SIG-M5 treated with dmso at 0.1 percent for 504 hours (cell line): ENCODE results near the gene PANK3.
"Not testable (repeated sequence)": the region's sequence is repeated elsewhere in the genome, so short reads cannot be mapped to it uniquely, and the experiment has no call there.

ENCODE experiments used
- DNase-seq: peaks from one replicate; lab custom pipeline; 2025; ENCODE audit not compliant: unreplicated experiment; lab: John Stamatoyannopoulos, UW

The PANK3 gene

GRCh38 chr5:168553377-168554130, 25.6 kb downstream of the PANK3 start:
- DNase-seq = no peak

GRCh38 chr5:168552146-168552545, 27.0 kb downstream of the PANK3 start:
- DNase-seq = no peak

GRCh38 chr5:168550656-168551055, 28.5 kb downstream of the PANK3 start:
- no peak for DNase-seq

GRCh38 chr5:168549554-168549953, 29.6 kb downstream of the PANK3 start:
- DNase-seq = no peak

GRCh38 chr5:168537176-168537575, 42.0 kb downstream of the PANK3 start:
- no peak for DNase-seq

GRCh38 chr5:168534351-168534750, 44.8 kb downstream of the PANK3 start:
- DNase-seq = not testable (repeated sequence)

GRCh38 chr5:168531987-168532864, 46.9 kb downstream of the PANK3 start:
- DNase-seq = no peak

- DNase-seq = no peak
Measured at GRCh38 chr5:168531191-168531590, 48.0 kb downstream of the PANK3 start.

GRCh38 chr5:168530621-168531150, 48.5 kb downstream of the PANK3 start:
- DNase-seq = no peak

- DNase-seq = no peak
Measured at GRCh38 chr5:168529374-168530234, 49.6 kb downstream of the PANK3 start.

- DNase-seq = peak; percentile 12
Measured at GRCh38 chr5:168528521-168529373, 50.4 kb downstream of the PANK3 start, which contains the start of gene FBLL1. TSS of gene FBLL1 (plus strand) at chr5:168529305. CDS start at chr5:168529505, 200 bp downstream.

GRCh38 chr5:168527756-168528295, 51.3 kb downstream of the PANK3 start:
- DNase-seq = no peak

GRCh38 chr5:168525856-168526255, 53.3 kb downstream of the PANK3 start:
- DNase-seq = no peak

GRCh38 chr5:168513861-168514428, 65.2 kb downstream of the PANK3 start:
- DNase-seq = no peak

- no peak for DNase-seq
Measured at GRCh38 chr5:168502563-168503237, 76.5 kb downstream of the PANK3 start.
